Ovary (tissue), 9 donors: Measurements from ENCODE around the gene RBBP4. TPM values are rescaled to one million over a fixed set of nuclear protein-coding genes. Genes with fewer than 3 reads are reported as not detected.

Experiments
- DNase-seq, 5 donors: peaks; one replicate each; pipeline ENCODE4 v3.0.0-alpha.2; 2019 to 2020
- H3K27ac ChIP-seq, 2 donors: fragments of 200-600 bp; one replicate each; pipeline versions ENCODE4 v1.5.1 to v1.8.0; 2019 to 2022
- H3K27me3 ChIP-seq: fragments of 200-600 bp; one replicate; pipeline ENCODE4 v1.8.0; 2022
- H3K36me3 ChIP-seq: fragments of 200-600 bp; sonication (generic); one replicate; pipeline ENCODE4 v1.5.1; 2019
- H3K4me1 ChIP-seq: one replicate; pipeline ENCODE4 v1.8.1; 2013; ENCODE audit warnings: mild to moderate bottlenecking, moderate library complexity; ENCODE audit not compliant: insufficient read depth
- H3K4me3 ChIP-seq: fragments of 200-600 bp; sonication (generic); one replicate; pipeline ENCODE4 v1.5.1; 2017
- H3K9me3 ChIP-seq, 2 donors: fragments of 200-600 bp in 1 of 2; sonication (generic) in 1 of 2; one replicate each; pipeline versions ENCODE4 v1.5.1 to v1.8.1; 2013 to 2019; ENCODE audit warnings: mild to moderate bottlenecking in 1 of 2, moderate library complexity in 1 of 2
- CTCF ChIP-seq, 3 donors: fragments of 450-650 bp in 2 of 3; fragments of 200-600 bp in 1 of 3; IDR thresholded peaks; one replicate each; pipeline versions ENCODE4 v1.5.1 to v1.8.0; 2016 to 2022; ENCODE audit warnings: antibody characterized with exemption in 3 of 3, mild to moderate bottlenecking in 1 of 3
- EP300 ChIP-seq: sonication (generic); formaldehyde crosslinking; IDR thresholded peaks from one replicate; pipeline ENCODE4 v1.6.1; 2017; ENCODE audit warnings: antibody characterized with exemption
- POLR2A ChIP-seq: fragments of 450-650 bp; IDR thresholded peaks from one replicate; pipeline ENCODE4 v1.6.1; 2017; ENCODE audit warnings: antibody characterized with exemption, mild to moderate bottlenecking, moderate library complexity
- WGBS, 3 donors: extraction: QIAGEN DNeasy Blood & Tissue Kit in 1 of 3; methylation state at CpG; one replicate each; pipeline versions ENCODE4 v1.1.5 to v1.1.7; 2013 to 2017; 5-methylcytosine and 5-hydroxymethylcytosine counted together
- intact Hi-C, 4 donors: fragments of 100-400 bp; cut with DNase I; formaldehyde crosslinking; loops; one replicate each; pipeline versions ENCODE4 v1.11.0 to v1.15.1; 2022 to 2023
- polyA plus RNA-seq, 2 donors: library from polyadenylated mRNA; stranded (reverse); fragments of 200-250 nt in 1 of 2; fragments of 350-450 nt in 1 of 2; fragmentation: Illumina TruSeq in 1 of 2; extraction: RNeasy Lipid Tissue Mini Kit (QIAGEN cat#74804) in 1 of 2; gene quantifications; one replicate each; pipeline ENCODE4 v1.2.3, GENCODE V29; 2013 to 2014
- total RNA-seq, 7 donors: library from RNA; depleted of rRNA in 2 of 7; stranded (reverse); fragments of >200 nt in 2 of 7; fragmentation: NEBNext Ultra II Directional in 3 of 7; extraction: Animal tissue kit (Norgen Biotek cat#: 25700) in 3 of 7; gene quantifications; one replicate each; pipeline versions ENCODE4 v1.1.0 to v1.2.4, GENCODE V29; 2016 to 2023
- donor health status: DM: no; HTN: no; CAD: no; lungs with moderate emphysema.
- donor health status: DM: no; HTN: no; CAD: no.
- donor health status: Bipolar disorder and iron deficiency.
- donor health status: DM: yes; HTN: yes; CAD: no.
- donor health status: DM: no; HTN: no; CAD: no.
- donor health status: DM: yes; HTN: yes; CAD: no.

RBBP4 gene
- total and polyA plus RNA-seq, 9 donors: 78.2 to 223 (median 165) TPM

- WGBS, 3 donors: 79 to 85% (median 82%) methylated on average over 4 of the region's 4 CpGs
- no peaks in the 10 kb centered on the region for H3K36me3 ChIP-seq
- H3K9me3 ChIP-seq: no peaks in the 10 kb centered on the region
- H3K4me3 ChIP-seq: no peak overlapping the region
- peaks cover 5% of the 10 kb centered on the region for H3K4me1 ChIP-seq
- H3K27me3 ChIP-seq: no peaks in the 10 kb centered on the region
- H3K27ac ChIP-seq: no peak overlapping the region
- no peak for TF ChIP-seq EP300
- TF ChIP-seq POLR2A: no peak
- no peak for TF ChIP-seq CTCF (IDR thresholded peaks at IDR 0.05)
- intact Hi-C loops: no loop called here
- no peak for DNase-seq
Measured at GRCh38 chr1:32609180-32609579, 41.8 kb upstream of the RBBP4 start.

- Histone ChIP-seq H3K27ac (no peak overlapping the region), H3K4me3 (peak overlapping the region; percentile 27)
- WGBS, 3 donors: 5 to 14% (median 8%) methylated on average over 12 of the region's 12 CpGs
Measured at GRCh38 chr1:32611859-32612188, 39.2 kb upstream of the RBBP4 start.

GRCh38 chr1:32612189-32612881 lies 38.7 kb upstream of the RBBP4 start:
- no peak for TF ChIP-seq POLR2A
- TF ChIP-seq CTCF (IDR thresholded peaks at IDR 0.05): peak in 1 of 3 donors; percentile 36
- 2 to 7% (median 4%) methylated on average over 32 to 35 of the region's 35 CpGs for WGBS, 3 donors
- Histone ChIP-seq H3K27me3 (no peaks in the 10 kb centered on the region), H3K9me3 (no peaks in the 10 kb centered on the region), H3K27ac (no peak overlapping the region), H3K36me3 (no peaks in the 10 kb centered on the region), H3K4me1 (peaks cover 5% of the 10 kb centered on the region), H3K4me3 (peak overlapping the region; percentile 27)
- DNase-seq: peak; percentile 45 to 79 (median 65)
- intact Hi-C loops: loop anchor here in 2 of 4 donors (10.0 kb wide), 2 partner anchors 88 to 208 kb away; no protein-coding TSS in a partner anchor

More at GRCh38 chr1:32611859-32612188, 39.2 kb upstream of the RBBP4 start:
- TF ChIP-seq EP300: no peak
- TF ChIP-seq POLR2A: no peak
- no peak for TF ChIP-seq CTCF (IDR thresholded peaks at IDR 0.05)
- Histone ChIP-seq H3K9me3 (no peaks in the 10 kb centered on the region), H3K36me3 (no peaks in the 10 kb centered on the region), H3K27me3 (no peaks in the 10 kb centered on the region), H3K4me1 (peaks cover 5% of the 10 kb centered on the region)
- DNase-seq: no peak
- intact Hi-C loops: loop anchor here in 2 of 4 donors (10.0 kb wide), 2 partner anchors 87 to 207 kb away; no protein-coding TSS in a partner anchor

- no peak overlapping the region for H3K4me3 ChIP-seq
- no peaks in the 10 kb centered on the region for H3K36me3 ChIP-seq
- intact Hi-C loops: loop anchor here in 2 of 4 donors (10.0 kb wide), 2 partner anchors 89 to 209 kb away; no protein-coding TSS in a partner anchor
- H3K9me3 ChIP-seq: no peaks in the 10 kb centered on the region
- H3K27ac ChIP-seq: no peak overlapping the region
- TF ChIP-seq EP300: no peak
- TF ChIP-seq POLR2A: no peak
- TF ChIP-seq CTCF (IDR thresholded peaks at IDR 0.05): no peak
- 68 to 77% (median 76%) methylated on average over 5 of the region's 5 CpGs for WGBS, 3 donors
- no peak for DNase-seq
- H3K4me1 ChIP-seq: peaks cover 5% of the 10 kb centered on the region
- H3K27me3 ChIP-seq: no peaks in the 10 kb centered on the region
Measured at GRCh38 chr1:32613472-32613871, 37.5 kb upstream of the RBBP4 start.
